Breast epithelium (tissue), 3 donors: ENCODE results near the gene CLASP1.

Experiments
- POLR2A ChIP-seq: fragments of 450-650 bp; IDR thresholded peaks from one replicate; pipeline ENCODE4 v1.6.1; 2016; ENCODE audit warnings: antibody characterized with exemption, mild to moderate bottlenecking, moderate library complexity
- TF ChIP-seq, protein P1 (sequence below), 3 donors: fragments of 450-650 bp; IDR thresholded peaks; one replicate each; pipeline ENCODE4 v1.5.1; 2016 to 2017; ENCODE audit warnings: antibody characterized with exemption in 3 of 3, mild to moderate bottlenecking in 3 of 3, moderate library complexity in 3 of 3

- TF ChIP-seq, protein P1, sequence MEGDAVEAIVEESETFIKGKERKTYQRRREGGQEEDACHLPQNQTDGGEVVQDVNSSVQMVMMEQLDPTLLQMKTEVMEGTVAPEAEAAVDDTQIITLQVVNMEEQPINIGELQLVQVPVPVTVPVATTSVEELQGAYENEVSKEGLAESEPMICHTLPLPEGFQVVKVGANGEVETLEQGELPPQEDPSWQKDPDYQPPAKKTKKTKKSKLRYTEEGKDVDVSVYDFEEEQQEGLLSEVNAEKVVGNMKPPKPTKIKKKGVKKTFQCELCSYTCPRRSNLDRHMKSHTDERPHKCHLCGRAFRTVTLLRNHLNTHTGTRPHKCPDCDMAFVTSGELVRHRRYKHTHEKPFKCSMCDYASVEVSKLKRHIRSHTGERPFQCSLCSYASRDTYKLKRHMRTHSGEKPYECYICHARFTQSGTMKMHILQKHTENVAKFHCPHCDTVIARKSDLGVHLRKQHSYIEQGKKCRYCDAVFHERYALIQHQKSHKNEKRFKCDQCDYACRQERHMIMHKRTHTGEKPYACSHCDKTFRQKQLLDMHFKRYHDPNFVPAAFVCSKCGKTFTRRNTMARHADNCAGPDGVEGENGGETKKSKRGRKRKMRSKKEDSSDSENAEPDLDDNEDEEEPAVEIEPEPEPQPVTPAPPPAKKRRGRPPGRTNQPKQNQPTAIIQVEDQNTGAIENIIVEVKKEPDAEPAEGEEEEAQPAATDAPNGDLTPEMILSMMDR (IDR thresholded peaks at IDR 0.05) = no peak
- no peak for TF ChIP-seq POLR2A
Measured at GRCh38 chr2:121372082-121372481, 277.2 kb downstream of the CLASP1 start.
